Brain microvascular endothelial cell (primary cell): Measurements from ENCODE around the gene SHQ1.

Source experiments
- DNase-seq: peaks from one replicate; pipeline ENCODE4 v3.0.0-alpha.2; 2020
- H3K27ac ChIP-seq: fragments of 250-450 bp; sonication (Bioruptor Pico); 2 replicates; pipeline ENCODE4 v1.5.1; 2020; ENCODE audit warnings: mild to moderate bottlenecking, moderate library complexity
- H3K27me3 ChIP-seq: fragments of 250-450 bp; sonication (Bioruptor Pico); replicated peaks from 2 replicates; pipeline ENCODE4 v1.5.1; 2020; ENCODE audit warnings: mild to moderate bottlenecking
- H3K36me3 ChIP-seq: fragments of 250-450 bp; sonication (Bioruptor Pico); replicated peaks from 2 replicates; pipeline ENCODE4 v1.5.1; 2020; ENCODE audit warnings: mild to moderate bottlenecking
- H3K4me3 ChIP-seq: 2 replicates; pipeline ENCODE4 v1.5.1; 2011; ENCODE audit warnings: low read depth, mild to moderate bottlenecking, control low read depth, low read length, moderate library complexity
- in situ Hi-C: cut with HindIII; loops from 2 replicates; pipeline ENCODE4 v1.10.0; 2017; ENCODE audit warnings: low sequenced_read_pairs, low pct_ligation_motif_present
- TF ChIP-seq, protein P1 (sequence below): IDR thresholded peaks from 2 replicates; pipeline ENCODE4 v1.5.1; 2011; ENCODE audit warnings: low read depth, mild to moderate bottlenecking, moderate library complexity, low read length, control low read depth, inconsistent platforms; ENCODE audit errors: missing control alignments

The SHQ1 gene

GRCh38 chr3:72860053-72860452 lies 11.8 kb upstream of the SHQ1 start:
- DNase-seq: no peak
- in situ Hi-C loops: no loop called here
- no peaks in the 10 kb centered on the region for H3K27me3 ChIP-seq

DNA sequence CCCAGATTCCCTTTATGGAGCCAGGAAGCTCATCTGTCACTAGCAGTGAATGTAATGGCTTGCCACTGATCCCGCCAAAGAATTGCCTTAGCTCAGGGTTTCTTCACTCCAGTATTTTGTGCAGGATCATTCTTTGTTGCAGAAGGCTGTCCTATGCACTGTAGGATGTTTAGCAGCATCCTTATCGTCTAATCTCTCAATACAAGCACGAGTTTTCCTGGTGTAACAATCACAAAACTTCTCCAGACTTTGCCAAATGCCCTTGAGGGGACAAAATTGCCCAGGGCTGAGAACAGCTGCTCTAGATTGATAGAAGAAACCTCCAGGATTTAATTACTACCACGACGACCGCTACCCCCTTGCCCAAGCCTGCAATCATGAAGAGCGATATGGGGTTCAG lies 6.8 kb upstream of the SHQ1 start:
- TF ChIP-seq, protein P1, sequence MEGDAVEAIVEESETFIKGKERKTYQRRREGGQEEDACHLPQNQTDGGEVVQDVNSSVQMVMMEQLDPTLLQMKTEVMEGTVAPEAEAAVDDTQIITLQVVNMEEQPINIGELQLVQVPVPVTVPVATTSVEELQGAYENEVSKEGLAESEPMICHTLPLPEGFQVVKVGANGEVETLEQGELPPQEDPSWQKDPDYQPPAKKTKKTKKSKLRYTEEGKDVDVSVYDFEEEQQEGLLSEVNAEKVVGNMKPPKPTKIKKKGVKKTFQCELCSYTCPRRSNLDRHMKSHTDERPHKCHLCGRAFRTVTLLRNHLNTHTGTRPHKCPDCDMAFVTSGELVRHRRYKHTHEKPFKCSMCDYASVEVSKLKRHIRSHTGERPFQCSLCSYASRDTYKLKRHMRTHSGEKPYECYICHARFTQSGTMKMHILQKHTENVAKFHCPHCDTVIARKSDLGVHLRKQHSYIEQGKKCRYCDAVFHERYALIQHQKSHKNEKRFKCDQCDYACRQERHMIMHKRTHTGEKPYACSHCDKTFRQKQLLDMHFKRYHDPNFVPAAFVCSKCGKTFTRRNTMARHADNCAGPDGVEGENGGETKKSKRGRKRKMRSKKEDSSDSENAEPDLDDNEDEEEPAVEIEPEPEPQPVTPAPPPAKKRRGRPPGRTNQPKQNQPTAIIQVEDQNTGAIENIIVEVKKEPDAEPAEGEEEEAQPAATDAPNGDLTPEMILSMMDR: no peak
- Histone ChIP-seq H3K36me3 (no peaks in the 10 kb centered on the region), H3K4me3 (no peak overlapping the region), H3K27me3 (no peaks in the 10 kb centered on the region), H3K27ac (no peak overlapping the region)
- no peak for DNase-seq
- in situ Hi-C loops: no loop called here

More at GRCh38 chr3:72860053-72860452, 11.8 kb upstream of the SHQ1 start:
- TF ChIP-seq, protein P1: no peak
- no peaks in the 10 kb centered on the region for H3K36me3 ChIP-seq
- no peak overlapping the region for H3K27ac ChIP-seq
- no peak overlapping the region for H3K4me3 ChIP-seq

- DNase-seq: peak; percentile 2
- TF ChIP-seq, protein P1: no peak
- in situ Hi-C loops: no loop called here
- Histone ChIP-seq H3K27me3 (no peaks in the 10 kb centered on the region), H3K36me3 (no peaks in the 10 kb centered on the region), H3K27ac (no peak overlapping the region), H3K4me3 (peak overlapping the region; percentile 96)
Measured at GRCh38 chr3:72848703-72849081, 447 bp upstream of the SHQ1 start.

GRCh38 chr3:72847282-72847681 lies 963 bp downstream of the SHQ1 start:
- Histone ChIP-seq H3K36me3 (no peaks in the 10 kb centered on the region), H3K27ac (no peak overlapping the region), H3K4me3 (peak overlapping the region; percentile 96), H3K27me3 (no peaks in the 10 kb centered on the region)
- TF ChIP-seq, protein P1: no peak
- in situ Hi-C loops: no loop called here
- DNase-seq: no peak

DNA sequence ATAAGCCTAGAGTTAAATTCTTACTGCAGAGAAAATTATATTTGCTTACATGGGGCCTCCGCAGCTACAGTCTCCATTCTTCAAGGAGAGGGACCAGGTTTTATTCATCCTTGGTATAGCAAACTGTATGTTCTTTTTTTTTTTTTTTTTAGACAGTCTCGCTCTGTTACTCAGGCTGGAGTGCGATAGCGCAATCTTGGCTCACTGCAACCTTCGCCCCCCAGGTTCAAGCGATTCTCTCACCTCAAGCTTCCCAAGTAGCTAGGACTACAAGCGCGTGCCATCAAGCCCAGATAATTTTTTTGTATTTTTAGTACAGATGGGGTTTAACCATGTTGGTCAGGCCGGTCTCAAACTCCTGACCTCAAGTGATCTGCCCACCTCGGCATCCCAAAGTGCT lies 2.1 kb downstream of the SHQ1 start:
- in situ Hi-C loops: no loop called here
- peaks cover 6% of the 10 kb centered on the region for H3K36me3 ChIP-seq
- no peak overlapping the region for H3K4me3 ChIP-seq
- no peak for DNase-seq
- TF ChIP-seq, protein P1: no peak
- no peak overlapping the region for H3K27ac ChIP-seq
- no peaks in the 10 kb centered on the region for H3K27me3 ChIP-seq

DNA sequence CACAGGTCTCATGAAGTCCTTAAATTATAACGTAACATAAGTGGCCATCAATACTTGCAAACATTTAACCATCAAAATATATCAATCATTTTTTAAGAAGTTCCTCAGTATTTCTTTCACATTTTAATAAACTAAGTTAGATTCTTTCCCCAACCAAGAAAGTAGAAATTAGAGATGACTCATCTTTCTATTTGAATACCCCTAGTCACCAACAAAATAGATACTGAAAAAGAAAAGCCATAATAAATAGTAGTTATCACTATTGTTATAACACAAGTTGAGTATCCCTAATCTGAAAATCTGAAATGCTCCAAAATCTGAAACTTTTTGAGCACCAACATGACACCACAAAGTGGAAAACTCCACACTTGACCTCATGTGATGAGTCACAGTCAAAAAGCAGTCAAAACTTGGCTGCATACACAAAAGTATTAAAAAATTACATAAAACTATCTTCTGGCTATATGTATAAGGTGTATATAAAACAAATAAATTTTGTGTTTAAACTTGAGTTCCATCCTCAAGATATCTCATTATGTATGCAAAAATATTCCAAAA lies 3.7 kb downstream of the SHQ1 start:
- TF ChIP-seq, protein P1: no peak
- peaks cover 11% of the 10 kb centered on the region for H3K36me3 ChIP-seq
- no peak overlapping the region for H3K4me3 ChIP-seq
- in situ Hi-C loops: no loop called here
- H3K27ac ChIP-seq: no peak overlapping the region
- H3K27me3 ChIP-seq: no peaks in the 10 kb centered on the region
- no peak for DNase-seq
